ENCODE measurements around the gene TIMM22.

DNA sequence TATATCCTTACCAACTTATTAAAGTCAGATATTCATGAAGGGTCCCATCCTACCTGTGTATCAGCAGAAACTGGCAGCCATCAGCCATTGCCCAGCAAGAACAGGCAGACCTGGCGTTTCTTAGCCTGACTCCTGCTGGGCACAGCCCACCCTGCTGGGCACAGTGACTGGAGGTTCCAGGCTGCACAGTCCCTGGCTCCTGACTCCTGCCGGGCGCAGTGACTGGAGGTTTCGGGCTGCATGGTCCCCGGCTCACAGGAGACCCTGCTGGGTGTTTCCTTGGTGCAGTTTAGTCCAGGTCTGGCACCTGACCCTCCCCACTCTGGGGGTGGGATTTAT lies 6.7 kb downstream of the TIMM22 start:
- TF ChIP-seq EZH2 (IDR thresholded peaks at IDR 0.05; ENCODE audit: borderline replicate concordance, insufficient read depth, low read depth, low read length, poor library complexity, severe bottlenecking) (no peak), CTCF (IDR thresholded peaks at IDR 0.05) (no peak)
